M059J (cell line): ENCODE results near the gene PCSK5. TPM values are rescaled to one million over a fixed set of nuclear protein-coding genes. Genes with fewer than 3 reads are reported as not detected.
"Not testable (repeated sequence)": the region's sequence is repeated elsewhere in the genome, so short reads cannot be mapped to it uniquely, and the experiment has no call there.

Experiments used
- DNase-seq: peaks from one replicate; pipeline ENCODE4 v3.0.0-alpha.2; 2012; ENCODE audit warnings: low read depth
- total RNA-seq: library from RNA; depleted of rRNA; stranded (reverse); fragments of >200 nt; shearing (Covaris generic); gene quantifications from 2 replicates; pipeline ENCODE4 v1.2.3, GENCODE V29; 2014

PCSK5 gene
- total RNA-seq, 1 experiment from 2014 or later = 0.10 TPM

DNA sequence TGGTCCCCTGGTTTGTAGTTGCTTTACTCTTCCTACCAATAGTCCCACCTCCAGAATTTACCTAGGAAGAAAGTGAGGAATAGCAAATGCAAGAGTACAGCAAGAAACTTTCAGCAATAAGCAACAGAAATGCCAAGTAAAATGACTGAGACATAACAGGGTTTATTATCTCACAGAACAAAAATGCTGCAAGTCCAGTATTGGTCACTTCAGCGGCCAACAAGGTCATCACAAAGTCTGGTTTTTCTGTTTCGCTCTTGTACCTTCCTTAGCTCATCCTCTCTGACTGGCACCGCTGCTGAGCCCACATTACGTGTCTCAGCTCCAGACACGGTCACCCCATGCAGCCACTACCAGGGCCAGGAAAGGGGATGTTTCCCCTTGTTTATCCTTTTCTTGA lies 421.1 kb downstream of the PCSK5 start:
- no peak for DNase-seq

DNA sequence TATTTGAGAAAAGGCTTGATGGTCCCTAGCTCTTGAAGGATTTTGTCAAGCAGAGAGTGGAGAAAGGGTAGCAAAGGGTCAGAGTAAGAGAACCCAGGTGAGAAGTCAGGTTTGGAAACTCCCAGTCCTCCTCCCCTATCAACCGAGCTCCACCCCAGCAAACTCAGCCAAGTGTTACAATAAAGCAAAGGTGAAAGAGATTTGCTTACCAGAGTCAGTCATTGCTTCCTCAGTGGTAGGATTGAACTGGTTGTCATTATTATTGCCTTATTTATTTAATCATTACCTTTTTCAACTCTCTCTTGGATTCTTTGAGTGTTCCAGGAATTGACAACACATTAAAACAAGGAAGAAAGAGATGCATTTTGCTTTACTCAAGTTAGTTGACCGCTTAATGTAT lies 423.3 kb downstream of the PCSK5 start:
- DNase-seq = no peak

DNA sequence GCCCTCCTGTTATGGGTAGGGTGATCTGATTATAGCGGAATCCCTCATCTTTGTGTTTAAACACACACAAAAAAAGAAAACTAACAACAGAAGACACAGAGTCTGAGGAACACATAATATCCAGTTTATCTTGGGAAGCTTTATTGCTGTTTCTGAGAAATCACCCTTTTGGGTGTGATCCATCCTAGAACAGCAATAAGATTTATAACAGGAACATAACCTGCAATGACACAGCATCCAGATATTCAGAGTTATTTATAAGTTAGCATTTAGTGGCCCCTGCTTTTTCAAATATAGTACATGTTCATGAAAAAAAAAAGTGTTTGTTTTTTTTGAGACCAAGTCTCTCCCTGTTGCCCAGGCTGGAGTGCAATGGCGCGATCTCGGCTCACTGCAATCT lies 423.8 kb downstream of the PCSK5 start:
- no peak for DNase-seq

DNA sequence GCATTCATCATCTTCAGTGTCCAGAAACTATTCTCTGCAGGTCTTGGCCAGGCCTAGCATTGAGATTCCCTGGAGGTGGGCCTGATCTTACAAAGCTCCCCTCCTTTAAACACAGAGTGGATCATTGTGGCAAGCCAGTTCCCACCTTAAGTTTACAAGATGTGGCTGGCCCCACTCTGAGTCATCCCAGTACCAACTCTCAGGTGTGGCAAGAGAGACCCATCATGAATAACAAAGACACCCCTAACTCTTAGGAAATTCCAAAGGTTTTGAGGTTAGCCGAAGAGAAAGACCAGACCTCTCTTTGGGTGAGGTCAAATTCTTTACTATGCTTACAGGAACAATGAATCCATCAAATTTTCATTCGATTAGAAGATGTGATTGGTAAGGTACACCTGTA lies 425.6 kb downstream of the PCSK5 start:
- DNase-seq = no peak

DNA sequence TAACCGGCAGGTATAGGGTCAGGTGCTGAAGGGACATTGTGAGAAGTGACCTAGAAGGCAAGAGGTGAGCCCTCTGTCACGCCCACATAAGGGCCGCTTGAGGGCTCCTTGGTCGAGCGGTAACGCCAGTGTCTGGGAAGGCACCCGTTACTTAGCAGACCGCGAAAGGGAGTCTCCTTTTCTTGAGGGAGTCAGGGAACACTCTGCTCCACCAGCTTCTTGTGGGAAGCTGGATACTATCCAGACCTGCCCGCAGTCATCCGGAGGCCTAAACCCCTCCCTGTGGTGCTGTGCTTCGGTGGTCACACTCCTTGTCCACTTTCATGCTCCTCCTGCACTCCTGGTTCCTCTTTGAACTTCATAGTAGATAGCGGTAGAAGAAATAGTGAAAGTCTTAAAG lies 429.0 kb downstream of the PCSK5 start:
- not testable (repeated sequence) for DNase-seq

DNA sequence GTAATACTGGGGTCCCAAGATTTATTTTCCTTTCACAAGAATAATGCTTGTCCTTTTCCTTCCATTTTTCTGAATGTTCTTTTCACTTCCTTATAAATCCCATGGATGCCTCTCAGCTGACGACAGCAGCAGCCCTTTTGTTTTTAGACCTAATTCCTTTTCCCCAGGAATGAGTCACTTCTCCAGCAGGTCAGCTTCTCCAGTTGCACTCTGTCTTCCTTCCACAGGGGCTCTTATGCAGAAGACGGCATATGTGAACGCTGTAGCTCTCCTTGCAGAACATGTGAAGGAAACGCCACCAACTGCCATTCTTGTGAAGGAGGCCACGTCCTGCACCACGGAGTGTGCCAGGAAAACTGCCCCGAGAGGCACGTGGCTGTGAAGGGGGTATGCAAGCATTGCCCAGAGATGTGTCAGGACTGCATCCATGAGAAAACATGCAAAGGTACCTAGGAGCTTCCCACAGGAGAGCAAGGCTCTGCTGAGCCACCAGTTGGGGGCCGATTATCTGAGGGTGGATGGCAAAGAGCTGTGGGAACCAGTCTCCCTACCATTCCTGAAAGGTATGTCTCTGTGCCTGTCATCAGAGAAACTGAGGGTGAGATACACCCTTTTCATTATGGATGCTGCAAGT lies 430.8 kb downstream of the PCSK5 start:
- peak; percentile 82 for DNase-seq

DNA sequence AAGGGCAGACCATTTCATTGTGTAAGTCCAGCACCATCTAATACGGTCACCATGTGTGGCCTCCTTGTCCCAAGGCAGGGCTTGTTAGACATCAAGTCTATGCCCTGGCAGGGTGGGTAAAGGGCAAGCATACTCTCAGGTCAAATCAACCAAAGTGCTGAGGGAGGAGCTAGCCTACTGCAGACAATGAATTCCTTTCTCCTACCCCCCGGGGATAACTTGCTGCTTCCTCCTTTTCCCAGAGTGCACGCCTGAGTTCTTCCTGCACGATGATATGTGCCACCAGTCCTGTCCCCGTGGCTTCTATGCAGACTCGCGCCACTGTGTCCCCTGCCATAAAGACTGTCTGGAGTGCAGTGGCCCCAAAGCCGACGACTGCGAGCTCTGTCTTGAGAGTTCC lies 432.3 kb downstream of the PCSK5 start:
- DNase-seq = peak; percentile 15

DNA sequence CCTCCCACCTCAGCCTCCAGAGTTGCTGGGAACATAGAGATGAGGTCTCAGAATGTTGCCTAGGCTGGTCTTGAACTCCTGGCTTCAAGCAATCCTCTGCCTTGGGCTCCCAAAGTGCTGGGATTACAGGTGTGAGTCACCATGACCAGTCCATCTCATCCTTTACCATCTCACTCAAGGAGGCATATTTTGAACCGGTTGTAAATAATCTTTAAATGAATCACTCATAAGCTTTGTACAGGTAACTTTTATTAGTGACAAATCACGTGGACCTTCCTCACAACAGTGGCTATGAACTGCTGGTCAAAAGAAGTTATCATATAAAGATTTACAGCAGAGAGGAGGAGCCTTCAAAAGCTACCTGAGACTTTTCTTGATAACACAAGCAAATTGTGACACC lies 433.0 kb downstream of the PCSK5 start:
- DNase-seq = peak; percentile 50

DNA sequence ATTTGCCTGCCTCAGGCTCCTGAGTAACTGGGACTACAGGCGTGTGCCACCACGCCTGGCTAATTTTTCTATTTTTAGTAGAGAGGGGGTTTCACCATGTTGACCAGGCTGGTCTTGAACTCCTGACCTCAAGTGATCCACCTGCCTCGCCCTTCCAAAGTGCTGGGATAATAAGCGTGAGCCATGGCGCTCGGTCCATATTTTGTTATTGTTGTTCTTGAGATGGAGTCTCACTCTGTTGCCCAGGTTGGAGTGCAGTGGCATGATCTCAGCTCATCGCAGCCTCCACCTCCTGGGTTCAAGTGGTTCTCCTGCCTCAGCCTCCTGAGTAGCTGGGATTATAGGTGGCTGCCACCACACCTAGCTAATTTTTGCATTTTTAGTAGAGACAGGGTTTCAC lies 433.6 kb downstream of the PCSK5 start:
- not testable (repeated sequence) for DNase-seq

DNA sequence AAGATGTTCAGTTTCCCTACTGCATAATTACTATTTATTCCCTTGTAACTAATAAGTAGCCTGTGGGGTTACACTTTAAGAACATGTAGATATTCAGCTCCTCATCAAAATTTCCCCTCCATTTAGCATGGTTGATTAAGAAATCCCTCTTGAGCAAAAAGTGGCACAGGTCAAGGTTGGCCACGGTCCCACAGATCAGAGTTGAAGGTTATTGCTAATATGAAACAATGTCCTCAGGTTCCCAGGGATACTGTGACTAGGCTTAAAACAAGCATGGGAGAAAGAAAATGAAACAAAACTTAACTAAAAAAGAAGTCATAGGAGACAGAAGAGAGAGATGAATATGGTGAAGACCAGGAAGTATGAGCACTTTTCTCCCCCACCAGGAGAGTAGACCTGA lies 439.6 kb downstream of the PCSK5 start:
- no peak for DNase-seq

DNA sequence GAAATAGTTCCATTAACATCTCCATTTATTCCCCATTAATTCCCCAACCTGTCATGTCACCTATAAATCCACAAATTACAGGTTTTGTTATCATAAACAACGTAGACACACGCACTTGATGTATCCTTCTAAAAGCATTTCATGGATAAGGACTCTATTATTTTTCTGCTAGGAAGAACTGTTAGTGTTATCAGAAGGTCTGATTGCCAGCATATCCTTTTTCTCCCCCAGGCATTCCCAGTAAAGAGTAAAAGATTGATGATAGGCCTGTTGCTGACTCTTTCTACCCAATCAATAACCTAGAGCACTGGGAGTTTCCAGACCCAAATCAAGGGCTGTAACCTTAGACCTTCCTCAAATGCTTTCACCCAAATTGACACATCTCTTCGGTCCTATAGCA lies 442.9 kb downstream of the PCSK5 start:
- no peak for DNase-seq

DNA sequence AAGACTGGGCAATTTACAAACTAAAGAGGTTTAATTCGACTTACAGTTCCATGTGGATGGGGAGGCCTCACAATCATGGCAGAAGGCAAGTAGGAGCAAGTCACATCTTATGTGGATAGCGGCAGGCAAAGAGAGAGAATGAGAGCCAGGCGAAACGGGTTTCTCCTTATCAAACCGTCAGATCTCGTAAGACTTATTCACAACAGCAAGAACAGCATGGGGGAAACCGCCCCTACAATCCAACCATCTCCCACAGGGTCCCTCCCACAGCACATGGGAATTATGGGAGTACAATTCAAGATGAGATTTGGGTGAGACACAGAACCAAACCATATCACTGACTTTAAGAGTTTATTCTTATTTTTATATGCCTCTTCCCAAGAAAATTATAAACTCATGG lies 443.5 kb downstream of the PCSK5 start:
- DNase-seq = no peak

DNA sequence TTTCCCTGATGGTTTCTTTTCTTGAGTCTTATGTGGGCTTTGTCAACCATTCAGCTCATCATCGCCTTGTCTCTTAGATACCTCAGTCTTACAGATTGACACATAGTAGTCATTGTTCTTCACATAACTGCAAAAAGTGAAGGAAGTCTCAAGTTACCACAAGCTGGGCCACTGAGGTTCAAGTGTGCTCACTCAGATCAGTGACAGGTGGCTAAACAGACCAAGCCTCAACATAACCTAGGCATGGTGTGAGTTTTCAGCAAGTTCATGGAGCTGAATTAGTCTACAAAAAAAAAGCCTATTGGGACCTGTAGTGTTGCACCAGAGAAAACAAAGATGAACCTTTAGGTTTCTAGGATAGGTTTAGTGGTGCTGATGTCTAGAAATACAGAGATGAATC lies 445.6 kb downstream of the PCSK5 start:
- DNase-seq = no peak

DNA sequence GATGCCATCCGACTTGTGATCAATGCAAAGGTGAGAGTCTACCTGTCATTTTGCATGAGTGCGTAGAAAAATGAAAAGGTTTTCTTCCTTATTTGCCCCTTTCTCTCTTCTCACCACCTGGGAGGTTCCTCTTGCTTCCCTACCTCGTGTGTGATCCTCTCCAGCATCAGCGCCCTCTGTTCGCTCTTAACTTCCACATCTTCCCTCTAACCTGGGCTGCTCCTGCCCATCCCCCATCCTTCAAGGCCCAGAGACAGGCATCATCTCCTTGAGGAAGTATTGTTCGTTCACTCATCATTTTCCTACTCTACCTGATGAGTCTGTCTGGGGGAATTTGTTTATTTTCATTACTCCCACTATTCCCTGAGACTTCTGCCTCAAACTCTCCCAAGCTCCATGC lies 447.9 kb downstream of the PCSK5 start:
- DNase-seq = no peak

DNA sequence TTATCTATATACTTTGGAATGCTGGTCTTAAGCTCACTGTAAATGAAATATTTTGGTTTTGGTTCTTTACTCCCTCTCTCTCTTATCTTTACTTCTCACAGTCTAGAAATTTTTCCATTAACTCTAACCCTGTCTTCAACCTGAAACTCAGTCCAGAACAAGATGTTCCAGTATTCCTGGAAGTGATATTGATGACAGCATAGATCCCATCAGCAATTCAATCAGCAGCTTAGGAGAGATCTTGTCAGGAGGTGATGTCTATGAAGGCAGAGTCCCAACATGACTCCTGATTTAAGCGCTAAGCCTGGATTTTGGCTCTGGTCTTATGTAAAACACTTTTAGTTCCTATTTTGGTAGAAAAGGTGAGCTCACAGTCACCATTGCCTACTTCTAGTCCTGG lies 451.1 kb downstream of the PCSK5 start:
- no peak for DNase-seq

DNA sequence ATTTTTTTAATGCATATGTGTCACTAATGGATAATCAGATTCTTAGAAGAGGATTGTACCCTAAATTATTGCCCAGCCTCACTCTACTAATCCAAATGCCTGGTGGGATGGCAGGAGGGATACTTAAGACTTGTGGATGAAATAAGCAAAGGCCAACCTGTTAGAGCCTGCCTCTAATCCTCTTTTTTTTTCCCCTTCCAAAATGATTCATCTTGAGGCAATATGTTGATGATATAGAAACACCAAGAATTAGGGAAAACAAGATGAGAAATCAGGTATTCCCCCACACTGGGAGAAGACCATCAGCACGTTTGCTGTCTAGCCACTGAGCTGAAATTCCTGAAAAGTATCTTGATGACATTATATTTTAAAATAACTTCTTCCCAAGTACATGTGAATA lies 451.7 kb downstream of the PCSK5 start:
- DNase-seq = no peak

DNA sequence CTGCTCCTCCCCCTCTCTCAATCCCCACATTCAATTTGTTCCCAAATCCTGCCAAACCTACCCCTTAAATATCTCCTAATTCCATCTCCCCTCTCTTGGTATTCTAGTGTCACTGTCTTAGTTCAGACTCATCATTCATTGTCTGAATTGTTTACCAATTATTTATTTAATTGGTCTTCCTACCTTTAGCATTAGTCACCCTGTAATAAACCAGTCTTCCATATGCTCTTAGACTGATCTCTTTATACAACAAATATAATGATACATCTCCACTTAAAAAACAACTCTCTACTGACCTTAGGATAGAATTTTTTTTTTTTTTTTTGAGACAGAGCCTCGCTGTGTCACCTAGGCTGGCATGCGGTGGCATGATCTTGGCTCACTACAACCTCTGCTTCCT lies 452.4 kb downstream of the PCSK5 start:
- DNase-seq = no peak

DNA sequence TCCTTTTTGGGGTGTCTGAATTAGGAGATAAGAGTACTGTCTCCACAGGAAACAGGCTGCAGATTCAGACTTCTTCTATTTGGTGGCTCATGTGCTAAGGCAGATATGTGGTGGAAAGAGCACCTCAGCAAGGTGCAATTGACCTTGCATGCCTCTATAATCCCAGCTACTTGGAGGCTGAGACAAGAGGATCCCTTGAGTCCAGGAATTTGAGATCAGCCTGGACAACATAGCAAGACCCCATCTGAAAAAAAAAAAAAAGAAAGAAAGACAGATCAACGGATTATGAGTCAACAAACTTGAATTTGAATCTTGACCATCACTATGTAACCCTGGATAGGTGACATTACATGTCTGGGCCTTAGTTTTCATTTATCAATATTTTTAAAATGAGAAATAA lies 459.4 kb downstream of the PCSK5 start:
- no peak for DNase-seq

DNA sequence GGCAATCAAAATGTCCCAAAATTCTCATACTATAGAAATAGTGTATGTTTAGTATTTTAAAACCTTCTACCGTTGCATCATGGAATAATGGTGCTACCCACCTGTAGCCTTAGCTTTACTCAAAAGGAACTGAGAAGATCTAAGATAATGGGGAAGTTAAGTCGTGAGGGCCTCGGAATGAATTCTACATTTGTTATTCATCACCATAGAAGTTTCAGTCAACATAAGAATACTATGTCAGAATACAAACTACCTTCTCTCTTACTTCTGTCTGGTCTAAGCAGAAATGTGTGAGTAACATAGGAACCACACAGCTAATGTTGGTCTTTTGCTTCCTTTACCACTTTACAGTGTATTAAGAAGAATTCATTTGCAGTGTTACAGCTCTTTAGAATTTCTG lies 460.5 kb downstream of the PCSK5 start:
- DNase-seq = no peak

DNA sequence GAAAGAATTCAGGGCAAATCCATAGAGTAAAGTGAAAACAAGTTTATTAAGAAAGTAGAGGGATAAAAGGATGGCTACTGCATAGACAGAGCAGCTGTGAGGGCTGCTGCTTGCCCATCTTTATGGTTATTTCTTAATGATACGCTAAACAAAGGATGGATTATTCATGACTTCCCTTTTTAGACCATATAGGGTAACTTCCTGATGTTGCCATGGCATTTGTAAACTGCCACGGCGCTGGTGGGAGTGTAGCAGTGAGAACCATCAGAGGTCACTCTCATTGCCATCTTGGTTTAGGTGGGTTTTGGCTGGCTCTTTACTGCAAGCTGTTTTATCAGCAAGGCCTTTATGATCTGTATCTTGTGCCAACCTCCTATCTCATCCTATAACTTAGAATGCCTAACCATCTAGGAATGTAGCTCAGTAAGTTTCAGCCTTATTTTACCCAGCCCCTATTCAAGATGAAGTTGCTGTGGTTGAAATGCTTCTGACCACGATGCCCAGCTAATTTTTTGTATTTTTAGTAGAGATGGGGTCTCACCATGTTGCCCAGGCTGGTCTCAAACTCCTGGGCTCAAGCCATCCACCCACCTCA lies 461.6 kb downstream of the PCSK5 start:
- DNase-seq = no peak

DNA sequence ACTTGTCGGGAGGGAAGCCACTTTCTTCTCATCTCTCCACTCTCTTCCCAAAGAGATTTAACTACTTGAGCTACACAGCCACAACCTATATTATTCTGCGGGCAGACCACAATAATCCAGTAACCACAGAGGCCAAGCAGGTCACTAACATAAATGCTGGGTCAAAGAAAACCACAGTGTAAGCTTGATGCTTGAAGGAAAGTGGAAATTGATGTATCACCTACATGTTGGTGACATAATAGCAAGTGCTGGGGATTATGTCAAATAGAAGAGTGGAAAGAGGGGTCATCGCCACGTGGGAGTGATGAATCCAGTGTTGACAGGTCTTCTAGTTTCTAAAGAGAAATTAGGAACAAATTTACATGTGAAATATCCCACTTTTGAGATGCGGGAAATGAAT lies 462.8 kb downstream of the PCSK5 start:
- peak; percentile 52 for DNase-seq

DNA sequence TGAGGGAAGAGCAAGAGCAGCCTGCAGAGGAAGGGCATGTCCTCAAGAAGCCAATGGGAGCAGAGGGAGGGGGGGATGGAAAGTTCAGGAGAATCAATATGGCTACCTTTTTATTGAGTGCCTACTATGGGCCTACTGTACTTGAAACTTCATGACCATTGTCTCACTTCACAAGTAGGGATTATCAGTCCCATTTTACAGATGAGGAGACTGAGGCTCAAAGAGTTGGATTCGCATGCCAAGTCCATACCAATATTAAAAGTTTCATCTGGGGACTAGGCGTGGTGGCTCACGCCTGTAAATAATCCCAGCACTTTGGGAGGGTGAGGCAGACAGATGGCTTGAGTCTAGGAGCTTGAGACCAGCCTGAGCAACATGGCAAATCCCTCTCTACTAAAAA lies 463.7 kb downstream of the PCSK5 start:
- no peak for DNase-seq

DNA sequence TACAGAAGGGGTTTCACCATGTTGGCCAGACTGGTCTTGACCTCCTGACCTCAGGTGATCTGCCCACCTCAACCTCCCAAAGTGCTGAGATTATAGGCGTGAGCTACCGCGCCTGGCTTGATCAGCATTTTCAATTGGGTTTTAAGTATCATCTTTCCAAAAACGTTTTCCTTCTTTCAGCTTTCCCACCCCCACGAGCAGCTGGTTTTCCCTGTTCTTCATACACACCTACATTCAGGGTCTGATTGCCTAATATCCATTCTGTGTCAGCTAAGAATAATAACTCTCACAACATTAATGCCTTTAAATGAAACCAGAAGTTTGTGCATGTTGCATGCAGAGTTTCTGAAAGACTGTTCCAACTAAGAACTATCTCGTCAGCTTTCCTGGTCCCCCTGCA lies 465.4 kb downstream of the PCSK5 start:
- DNase-seq = no peak

DNA sequence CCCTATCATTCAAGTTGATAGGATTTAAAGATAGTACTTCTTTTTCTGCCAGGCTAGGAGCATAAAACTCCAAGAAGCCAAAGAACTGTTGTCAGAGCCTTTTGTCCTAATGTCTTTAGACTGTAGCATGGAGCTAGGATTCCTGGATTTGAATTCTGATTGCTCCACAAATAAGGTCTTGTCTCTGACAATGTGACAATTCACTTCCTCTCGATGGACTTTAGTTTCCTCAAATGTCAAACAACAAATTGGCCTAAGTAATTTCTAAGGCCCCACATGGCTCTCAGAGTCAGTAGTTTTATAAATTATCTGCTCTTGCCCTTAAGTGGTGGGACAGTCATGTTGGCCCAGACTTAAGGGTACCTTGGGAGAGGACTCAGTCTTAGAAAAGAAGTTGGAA lies 467.1 kb downstream of the PCSK5 start:
- DNase-seq = no peak
